Stimulated activated naive CD8-positive, alpha-beta T cell treated with anti-CD3 and anti-CD28 coated beads, Interleukin-15, Interleukin-2, amounts not matched to agents 100 U/mL and 50 U/mL, for 24 hours (primary cell): ENCODE measurements around the gene MYO1F.
A peak's percentile ranks its signal among the peaks of the same experiment; 100 is the strongest.
"Not testable (repeated sequence)": the region's sequence is repeated elsewhere in the genome, so short reads cannot be mapped to it uniquely, and the experiment has no call there.

ENCODE experiments used
- ATAC-seq: fragments of 150-1000 bp; cut with Tn5 transposase; one replicate; pipeline ENCODE4 v1.10.0; 2021
- DNase-seq: peaks from one replicate; pipeline ENCODE4 v3.0.0; 2021

Gene MYO1F

GRCh38 chr19:8517551-8518442 lies 59.4 kb downstream of the MYO1F start:
- DNase-seq (no peak), ATAC-seq (no peak)

GRCh38 chr19:8515317-8515716 lies 61.9 kb downstream of the MYO1F start:
- ATAC-seq: peak; percentile 19
- peak; percentile 58 for DNase-seq

GRCh38 chr19:8514505-8515009 lies 62.7 kb downstream of the MYO1F start:
- DNase-seq, ATAC-seq: not testable (repeated sequence)

DNA sequence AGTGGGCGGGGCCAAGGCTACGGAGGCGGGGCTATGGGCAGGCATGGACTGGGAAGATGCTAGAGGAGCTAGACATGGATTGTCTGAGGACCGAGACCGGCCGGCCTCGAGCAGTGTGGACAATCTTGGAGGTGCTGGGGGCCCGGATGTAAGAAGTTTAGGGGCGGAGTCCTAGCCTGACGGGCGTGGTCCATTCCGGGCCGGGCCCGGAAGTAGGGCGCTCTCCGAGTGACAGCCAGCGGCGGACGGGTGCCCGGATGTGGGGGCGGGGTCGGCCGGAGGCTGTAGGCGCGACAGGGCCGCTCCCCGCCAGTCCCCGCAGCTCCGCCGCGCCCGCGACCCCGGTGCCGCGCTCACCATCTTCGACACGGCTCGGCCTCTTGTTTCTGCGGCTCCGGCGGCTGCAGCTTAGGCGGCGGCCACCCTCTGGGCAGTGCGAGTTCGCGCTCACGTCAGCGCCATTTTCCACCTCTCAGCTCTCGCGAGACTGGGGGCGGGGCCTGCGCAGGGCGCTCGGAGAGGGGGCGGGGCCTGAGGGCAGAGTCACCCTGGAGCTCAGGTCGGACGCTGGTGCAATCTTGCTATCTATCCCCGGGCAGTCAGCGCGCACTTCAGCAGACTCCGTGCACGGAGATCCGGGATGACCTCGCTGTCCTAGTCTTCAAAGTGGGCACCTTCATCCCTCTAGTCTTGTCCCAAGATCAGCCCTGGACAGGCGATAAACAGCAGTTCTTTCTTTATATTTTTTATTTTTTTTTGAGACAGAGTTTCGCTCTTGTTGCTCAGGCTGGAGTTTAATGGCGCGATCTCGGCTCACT lies 63.3 kb downstream of the MYO1F start, which contains the start of gene ZNF414:
TSS of gene ZNF414 (minus strand) at position 481 of the 818 bp plus-strand sequence. CDS start at position 360, 121 bp downstream.
- ATAC-seq (peak; percentile 94), DNase-seq (peak; percentile 99)

GRCh38 chr19:8513036-8513686 lies 64.1 kb downstream of the MYO1F start:
- ATAC-seq (no peak), DNase-seq (no peak)

- ATAC-seq (no peak), DNase-seq (peak; percentile 51)
These were observed 64.9 kb downstream of the MYO1F start for GRCh38 chr19:8512115-8512967.

GRCh38 chr19:8511573-8512101 lies 65.6 kb downstream of the MYO1F start:
- DNase-seq: no peak
- no peak for ATAC-seq

DNA sequence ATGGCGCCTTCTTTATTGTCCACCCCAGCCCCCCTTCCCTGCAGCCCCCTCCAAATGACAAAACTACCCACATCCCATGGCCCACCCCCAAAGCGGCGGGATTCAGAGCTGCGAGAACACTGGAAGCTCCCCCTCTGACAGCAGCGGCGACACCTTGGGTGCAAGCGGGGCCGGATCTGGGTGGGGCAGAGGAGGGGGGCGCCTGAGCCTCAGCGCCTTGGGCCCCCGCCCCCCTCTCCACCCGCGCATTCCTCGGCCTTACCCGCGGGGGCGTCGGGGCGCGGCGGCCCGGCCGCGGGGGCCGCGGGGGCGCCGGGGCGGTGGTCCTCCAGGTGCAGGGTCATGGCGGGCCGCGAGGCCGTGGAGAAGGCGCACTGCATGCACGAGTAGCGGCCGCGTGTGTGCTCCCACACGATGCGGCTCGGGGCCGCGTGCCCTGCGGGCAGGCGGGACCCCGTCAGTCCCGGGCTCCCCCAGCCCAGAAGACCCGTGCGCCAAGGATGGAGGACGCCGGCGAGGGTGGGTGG lies 66.6 kb downstream of the MYO1F start:
- ATAC-seq (no peak), DNase-seq (no peak)

- no peak for ATAC-seq
- no peak for DNase-seq
These were observed 70.8 kb downstream of the MYO1F start for GRCh38 chr19:8506402-8506957.

DNA sequence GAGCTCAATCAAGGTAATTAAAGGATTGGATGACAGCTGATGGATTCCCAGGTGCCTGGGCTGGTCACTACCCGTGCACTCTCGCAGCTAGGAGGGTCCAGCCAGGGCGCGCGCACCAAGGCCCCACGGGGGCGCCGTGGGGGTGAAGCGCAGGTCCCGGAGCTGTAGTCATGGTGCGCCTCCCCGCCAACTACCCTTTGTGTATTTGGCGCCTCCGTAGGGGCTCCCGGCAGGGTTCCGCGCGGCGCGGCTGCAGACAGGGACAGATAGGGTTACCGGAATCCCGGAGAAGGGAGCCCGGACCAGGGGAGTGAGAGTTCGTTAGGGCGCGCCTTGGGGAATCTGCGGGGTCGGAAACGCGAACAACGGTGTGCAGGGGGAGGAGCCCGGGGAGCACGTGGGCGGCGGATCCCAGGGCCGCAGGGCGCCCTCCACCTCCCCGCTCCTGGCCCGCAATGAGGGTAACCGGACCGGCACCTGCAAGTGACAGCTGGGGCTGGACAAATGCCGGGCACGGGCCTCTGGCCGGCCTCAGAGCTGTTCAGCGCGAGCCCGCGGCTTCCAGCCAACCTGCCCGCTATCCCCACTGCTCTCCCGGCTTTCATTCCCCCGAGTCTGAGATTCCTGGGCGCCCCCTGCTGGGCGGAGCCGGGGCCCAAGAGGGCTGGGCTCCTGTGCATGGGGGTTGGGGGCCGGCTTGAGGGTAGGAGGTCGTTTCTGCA lies 71.4 kb downstream of the MYO1F start:
- DNase-seq (peak; percentile 87), ATAC-seq (peak; percentile 64)

- DNase-seq (no peak), ATAC-seq (no peak)
These were observed 72.3 kb downstream of the MYO1F start for GRCh38 chr19:8504919-8505318.

GRCh38 chr19:8504171-8504570 lies 73.1 kb downstream of the MYO1F start:
- DNase-seq: no peak
- ATAC-seq: no peak

- ATAC-seq: no peak
- DNase-seq: no peak
These were observed 73.7 kb downstream of the MYO1F start for GRCh38 chr19:8503510-8503909.

DNA sequence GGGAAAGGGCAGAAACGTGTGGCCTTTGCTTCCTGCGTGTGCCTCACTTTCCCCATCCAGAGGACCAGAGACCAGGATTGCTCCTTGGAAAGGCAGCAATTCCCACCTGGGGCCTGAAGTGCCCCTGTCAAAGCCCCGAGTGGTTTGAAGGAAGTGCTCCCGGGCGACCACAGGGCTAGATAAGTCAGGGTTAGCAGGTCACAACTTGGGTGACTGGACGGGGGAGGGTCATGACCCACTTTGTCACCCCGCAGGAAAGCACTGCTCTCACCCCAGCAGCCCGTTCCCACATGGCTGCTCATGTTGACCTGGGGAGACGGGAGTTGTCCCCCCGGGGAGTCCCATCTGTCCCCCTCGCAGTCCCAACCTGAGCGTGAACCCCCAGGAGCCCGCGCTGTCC lies 75.3 kb downstream of the MYO1F start:
- ATAC-seq (no peak), DNase-seq (no peak)

GRCh38 chr19:8501516-8501915 lies 75.7 kb downstream of the MYO1F start:
- no peak for ATAC-seq
- no peak for DNase-seq

DNA sequence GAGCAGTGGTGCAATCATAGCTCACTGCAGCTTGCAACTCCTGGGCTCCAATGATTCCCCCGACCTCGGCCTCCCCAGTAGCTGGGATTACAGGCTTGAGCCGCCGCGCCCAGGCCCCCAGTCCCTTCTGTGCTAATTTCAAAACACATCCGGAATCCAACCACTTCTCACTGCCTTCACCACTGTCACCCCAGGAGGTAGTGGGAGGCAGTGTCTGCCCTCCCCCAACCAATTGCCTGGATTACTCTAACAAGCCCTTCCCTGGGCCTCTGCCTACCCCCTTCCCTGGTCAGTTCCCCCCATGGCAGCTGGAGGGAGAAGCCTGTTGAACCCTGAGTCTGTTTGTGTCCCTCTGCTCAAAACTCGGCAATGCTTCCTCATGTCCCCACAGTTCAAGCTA lies 77.1 kb downstream of the MYO1F start:
- DNase-seq (no peak), ATAC-seq (no peak)

DNA sequence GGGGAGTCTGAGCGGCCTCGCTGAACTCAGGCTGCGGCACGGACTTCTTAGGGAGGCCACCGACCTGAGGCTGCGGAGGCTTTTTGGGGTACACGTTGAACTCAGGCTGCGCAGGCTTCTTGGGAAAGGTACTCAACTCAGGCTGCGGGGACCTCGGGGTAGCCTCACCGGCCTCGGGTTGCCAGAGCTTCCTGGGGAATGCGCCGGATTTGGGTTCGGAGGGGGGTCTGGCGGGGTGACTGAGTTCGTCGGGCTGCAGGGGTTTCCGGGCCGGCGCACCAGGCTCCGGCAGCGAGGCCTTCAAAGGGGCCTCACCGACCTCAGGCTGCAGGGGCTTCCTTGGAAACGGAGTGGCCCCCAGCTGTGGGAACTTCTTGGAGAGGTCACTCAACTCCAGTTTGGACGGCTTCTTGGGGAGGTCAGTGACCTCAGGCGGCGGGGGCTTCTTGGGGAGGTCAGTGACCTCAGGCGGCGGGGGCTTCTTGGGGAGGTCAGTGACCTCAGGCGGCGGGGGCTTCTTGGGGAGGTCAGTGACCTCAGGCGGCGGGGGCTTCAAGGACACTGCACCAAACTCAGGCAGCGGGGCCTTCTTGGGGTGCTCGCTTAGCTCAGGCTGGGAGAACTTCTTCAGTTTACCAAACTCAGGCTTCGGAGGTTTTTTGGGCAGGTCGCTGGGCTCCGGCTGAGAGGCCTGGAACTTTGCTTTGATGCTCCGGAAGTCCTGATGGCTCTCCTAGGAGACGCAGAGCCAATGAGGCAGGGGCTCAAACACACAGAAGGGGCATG lies 78.0 kb downstream of the MYO1F start:
- ATAC-seq (no peak), DNase-seq (no peak)

GRCh38 chr19:8498295-8498694 lies 78.9 kb downstream of the MYO1F start:
- no peak for DNase-seq
- ATAC-seq: no peak

DNA sequence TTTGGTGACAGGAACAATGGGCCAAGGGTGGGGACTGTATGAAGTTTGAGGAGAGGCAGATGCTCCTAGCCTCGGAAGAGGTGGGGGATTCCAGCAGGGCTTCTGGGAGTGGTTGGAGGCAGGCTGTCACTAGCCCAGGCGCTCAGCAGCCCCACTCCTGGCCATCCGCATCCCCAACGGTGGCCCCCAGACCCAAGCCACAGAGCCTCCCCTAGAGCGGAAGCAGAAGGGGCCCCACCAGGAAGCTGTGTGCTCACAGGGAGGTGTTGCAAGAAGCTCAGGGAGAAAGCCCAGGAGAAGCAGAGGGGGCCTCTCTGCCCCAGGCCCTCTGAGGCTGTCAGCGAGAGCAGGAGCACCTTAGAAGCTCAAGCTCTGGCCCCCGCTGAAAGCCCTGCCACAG lies 83.1 kb downstream of the MYO1F start:
- DNase-seq (no peak), ATAC-seq (no peak)
